A204.1 (cell line): ENCODE results near the gene BBS1.

Experiments
- FAIRE-seq: peaks from 2 replicates; lab custom pipeline; 2012; peaks lifted over from hg19 to GRCh38; lab: Jason Lieb, UNC

BBS1 gene

GRCh38 chr11:66550887-66551286 lies 40.5 kb downstream of the BBS1 start:
- FAIRE-seq: no peak

- FAIRE-seq: no peak
These were observed 44.2 kb downstream of the BBS1 start for GRCh38 chr11:66554602-66555001.

GRCh38 chr11:66555416-66555815 lies 45.0 kb downstream of the BBS1 start:
- FAIRE-seq: no peak

GRCh38 chr11:66556086-66556485 lies 45.7 kb downstream of the BBS1 start:
- no peak for FAIRE-seq

GRCh38 chr11:66557733-66558326 lies 47.4 kb downstream of the BBS1 start:
- FAIRE-seq: no peak

- no peak for FAIRE-seq
These were observed 48.9 kb downstream of the BBS1 start for GRCh38 chr11:66559142-66559865.

GRCh38 chr11:66559866-66560676 lies 49.6 kb downstream of the BBS1 start:
- no peak for FAIRE-seq

GRCh38 chr11:66561178-66561974 lies 50.9 kb downstream of the BBS1 start:
- FAIRE-seq: no peak

GRCh38 chr11:66561975-66562248 lies 51.5 kb downstream of the BBS1 start:
- no peak for FAIRE-seq

GRCh38 chr11:66562275-66562674 lies 51.8 kb downstream of the BBS1 start:
- no peak for FAIRE-seq

- FAIRE-seq: no peak
These were observed 52.6 kb downstream of the BBS1 start for GRCh38 chr11:66562907-66563583.

- FAIRE-seq: no peak
These were observed 53.4 kb downstream of the BBS1 start for GRCh38 chr11:66563832-66564231.

GRCh38 chr11:66564538-66564937 lies 54.1 kb downstream of the BBS1 start:
- FAIRE-seq: no peak

- FAIRE-seq: no peak
These were observed 54.5 kb downstream of the BBS1 start for GRCh38 chr11:66564984-66565383.

GRCh38 chr11:66566221-66566620 lies 55.8 kb downstream of the BBS1 start:
- FAIRE-seq: no peak

GRCh38 chr11:66567787-66568123 lies 57.3 kb downstream of the BBS1 start:
- no peak for FAIRE-seq

GRCh38 chr11:66568124-66568916 lies 57.9 kb downstream of the BBS1 start, which contains the start of gene CTSF:
CTSF (minus strand) TSS chr11:66568606; CDS start chr11:66568486, 120 bp downstream.
- FAIRE-seq: no peak

GRCh38 chr11:66569076-66569475 lies 58.6 kb downstream of the BBS1 start:
- FAIRE-seq: no peak

GRCh38 chr11:66570079-66570849 lies 59.8 kb downstream of the BBS1 start:
- FAIRE-seq: no peak

GRCh38 chr11:66570850-66571180 lies 60.4 kb downstream of the BBS1 start:
- FAIRE-seq: no peak
